Measurements from ENCODE around the gene ZNF165.

DNA sequence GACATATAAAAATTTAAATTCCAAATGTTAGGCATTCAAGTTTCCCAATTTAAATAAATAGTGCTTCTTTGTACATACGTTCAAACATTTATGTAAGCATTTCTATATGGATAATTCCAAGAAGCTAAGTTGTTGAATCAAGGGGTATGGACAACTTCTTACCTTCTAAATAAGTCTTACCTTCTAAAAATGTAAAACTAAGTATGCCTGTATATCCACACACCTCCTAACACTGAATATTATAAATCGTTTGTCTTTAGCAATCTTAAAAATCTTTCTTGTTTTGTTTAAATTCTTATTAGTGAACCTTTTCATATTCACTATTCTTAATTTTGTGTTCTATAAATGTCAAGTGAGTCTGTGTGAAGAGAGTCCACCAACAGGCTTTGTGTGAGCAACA lies 41.5 kb downstream of the ZNF165 start:
- TF ChIP-seq GATA2 (IDR thresholded peaks at IDR 0.05; ENCODE audit: low read depth, low read length) (no peak), GATA3 (IDR thresholded peaks at IDR 0.05; ENCODE audit: low read depth, low read length) (no peak)

Data from SH-SY5Y (cell line).